ENCODE results near the gene ARHGAP6. TPM values are rescaled to one million over a fixed set of nuclear protein-coding genes. Genes with fewer than 3 reads are reported as not detected.
"Not testable (repeated sequence)": the region's sequence is repeated elsewhere in the genome, so short reads cannot be mapped to it uniquely, and the experiment has no call there.

The ARHGAP6 gene
- total and polyA plus RNA-seq, 8 donors = 7.0 to 25.4 (median 20.5) TPM

- Histone ChIP-seq H3K9me3 (no peaks in the 10 kb centered on the region), H3K36me3 (no peaks in the 10 kb centered on the region), H3K27me3 (no peaks in the 10 kb centered on the region), H3K4me1 (no peaks in the 10 kb centered on the region), H3K27ac (no peak overlapping the region), H3K4me3 (no peak overlapping the region)
- intact Hi-C loops (cut with DNase I) = no loop called here
- ATAC-seq (no peak), DNase-seq (no peak)
- no peak for TF ChIP-seq CTCF (IDR thresholded peaks at IDR 0.05)
Observed at GRCh38 chrX:11509786-11510185, 155.9 kb downstream of the ARHGAP6 start.

DNA sequence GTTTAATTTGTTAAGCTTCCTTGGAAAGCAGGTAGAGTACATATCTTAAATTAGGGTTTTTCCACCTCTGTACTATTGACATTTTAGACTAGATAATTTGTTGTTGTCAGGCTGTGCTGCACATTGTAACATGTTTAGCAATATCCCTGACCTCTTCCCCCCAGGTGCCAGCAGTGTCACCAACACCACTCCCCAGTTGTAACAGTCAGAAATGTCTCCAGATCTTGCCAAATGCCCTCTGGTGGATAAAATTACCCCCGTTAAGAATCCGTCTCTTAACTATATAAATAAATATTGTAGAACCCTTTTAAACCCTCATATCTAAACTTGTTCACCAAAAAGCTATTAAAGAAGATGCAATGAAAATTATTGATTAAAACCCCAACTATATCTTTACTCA lies 161.5 kb downstream of the ARHGAP6 start:
- no peak for TF ChIP-seq CTCF (IDR thresholded peaks at IDR 0.05)
- Histone ChIP-seq H3K4me1 (no peaks in the 10 kb centered on the region), H3K27me3 (no peaks in the 10 kb centered on the region), H3K9me3 (no peaks in the 10 kb centered on the region), H3K36me3 (no peaks in the 10 kb centered on the region), H3K27ac (no peak overlapping the region), H3K4me3 (no peak overlapping the region)
- DNase-seq (no peak), ATAC-seq (no peak)
- intact Hi-C loops (cut with DNase I) = no loop called here

- Histone ChIP-seq H3K27ac (no peak overlapping the region), H3K36me3 (no peaks in the 10 kb centered on the region), H3K4me1 (no peaks in the 10 kb centered on the region), H3K27me3 (no peaks in the 10 kb centered on the region), H3K9me3 (no peaks in the 10 kb centered on the region), H3K4me3 (no peak overlapping the region)
- TF ChIP-seq CTCF (IDR thresholded peaks at IDR 0.05) = no peak
- intact Hi-C loops (cut with DNase I) = no loop called here
- DNase-seq (peak in 2 of 4 donors; percentile 59 to 69), ATAC-seq (no peak)
Observed at GRCh38 chrX:11499076-11500044, 166.4 kb downstream of the ARHGAP6 start.

DNA sequence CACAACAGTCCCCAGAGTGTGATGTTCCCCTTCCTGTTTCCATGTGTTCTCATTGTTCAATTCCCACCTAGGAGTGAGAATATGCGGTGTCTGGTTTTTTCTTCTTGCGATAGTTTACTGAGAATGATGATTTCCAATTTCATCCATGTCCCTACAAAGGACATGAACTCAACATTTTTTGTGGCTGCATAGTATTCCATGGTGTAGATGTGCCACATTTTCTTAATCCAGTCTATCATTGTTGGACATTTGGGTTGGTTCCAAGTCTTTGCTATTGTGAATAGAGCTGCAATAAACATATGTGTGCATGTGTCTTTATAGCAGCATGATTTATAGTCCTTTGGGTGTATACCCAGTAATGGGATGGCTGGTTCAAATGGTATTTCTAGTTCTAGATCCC lies 174.3 kb downstream of the ARHGAP6 start:
- H3K4me1 ChIP-seq; H3K9me3 ChIP-seq; ATAC-seq; H3K27me3 ChIP-seq; H3K36me3 ChIP-seq; H3K4me3 ChIP-seq; H3K27ac ChIP-seq; intact Hi-C loops (cut with DNase I); DNase-seq: not testable (repeated sequence)

GRCh38 chrX:11484290-11484689 lies 181.4 kb downstream of the ARHGAP6 start:
- no peak overlapping the region for H3K27ac ChIP-seq
- H3K36me3 ChIP-seq = no peaks in the 10 kb centered on the region
- ATAC-seq (no peak), DNase-seq (no peak)
- no peaks in the 10 kb centered on the region for H3K9me3 ChIP-seq
- no peak overlapping the region for H3K4me3 ChIP-seq
- intact Hi-C loops (cut with DNase I) = no loop called here
- no peak for TF ChIP-seq CTCF (IDR thresholded peaks at IDR 0.05)
- no peaks in the 10 kb centered on the region for H3K27me3 ChIP-seq
- H3K4me1 ChIP-seq = no peaks in the 10 kb centered on the region
